Stimulated activated naive CD8-positive, alpha-beta T cell treated with anti-CD3 and anti-CD28 coated beads, Interleukin-15, Interleukin-2, amounts not matched to agents 100 ng/mL and 50 ng/mL, for 24 hours (primary cell): ENCODE measurements around the gene ILKAP.
A peak's percentile ranks its signal among the peaks of the same experiment; 100 is the strongest.

Experiments
- H3K27ac Mint-ChIP-seq: one replicate; pipeline ENCODE4 v1.8.0; 2021; ENCODE audit warnings: mild to moderate bottlenecking, mixed read lengths
- H3K27me3 Mint-ChIP-seq: one replicate; pipeline ENCODE4 v1.8.0; 2021; ENCODE audit warnings: mixed read lengths
- H3K36me3 Mint-ChIP-seq: one replicate; pipeline ENCODE4 v1.8.0; 2021; ENCODE audit warnings: low read depth, mixed read lengths
- H3K4me1 Mint-ChIP-seq: one replicate; pipeline ENCODE4 v1.8.0; 2021; ENCODE audit warnings: low read depth, mixed read lengths
- H3K4me3 Mint-ChIP-seq: one replicate; pipeline ENCODE4 v1.8.0; 2021; ENCODE audit warnings: mild to moderate bottlenecking, mixed read lengths
- H3K9me3 Mint-ChIP-seq: one replicate; pipeline ENCODE4 v1.8.0; 2021; ENCODE audit warnings: mixed read lengths

Gene ILKAP

GRCh38 chr2:238239863-238240756 lies 36.6 kb upstream of the ILKAP start, which contains the start of gene HES6:
Gene HES6, minus strand, starts transcription at chr2:238240038. Its CDS starts 133 bp downstream, at chr2:238239905.
- peak within 1 kb of the TSS; percentile 54 for H3K27ac Mint-ChIP-seq
- H3K9me3 Mint-ChIP-seq = no peaks in the 10 kb centered on the region
- H3K36me3 Mint-ChIP-seq = peaks cover 6% of the 10 kb centered on the region
- H3K27me3 Mint-ChIP-seq = peaks cover 39% of the 10 kb centered on the region
- H3K4me3 Mint-ChIP-seq = peak within 1 kb of the TSS; percentile 85
- H3K4me1 Mint-ChIP-seq = peaks cover 14% of the 10 kb centered on the region

GRCh38 chr2:238239543-238239862 lies 36.0 kb upstream of the ILKAP start:
- Mint-ChIP-seq H3K27ac (no peak overlapping the region), H3K27me3 (peaks cover 41% of the 10 kb centered on the region), H3K4me3 (peak overlapping the region; percentile 43), H3K9me3 (no peaks in the 10 kb centered on the region), H3K36me3 (peaks cover 3% of the 10 kb centered on the region), H3K4me1 (peaks cover 18% of the 10 kb centered on the region)

DNA sequence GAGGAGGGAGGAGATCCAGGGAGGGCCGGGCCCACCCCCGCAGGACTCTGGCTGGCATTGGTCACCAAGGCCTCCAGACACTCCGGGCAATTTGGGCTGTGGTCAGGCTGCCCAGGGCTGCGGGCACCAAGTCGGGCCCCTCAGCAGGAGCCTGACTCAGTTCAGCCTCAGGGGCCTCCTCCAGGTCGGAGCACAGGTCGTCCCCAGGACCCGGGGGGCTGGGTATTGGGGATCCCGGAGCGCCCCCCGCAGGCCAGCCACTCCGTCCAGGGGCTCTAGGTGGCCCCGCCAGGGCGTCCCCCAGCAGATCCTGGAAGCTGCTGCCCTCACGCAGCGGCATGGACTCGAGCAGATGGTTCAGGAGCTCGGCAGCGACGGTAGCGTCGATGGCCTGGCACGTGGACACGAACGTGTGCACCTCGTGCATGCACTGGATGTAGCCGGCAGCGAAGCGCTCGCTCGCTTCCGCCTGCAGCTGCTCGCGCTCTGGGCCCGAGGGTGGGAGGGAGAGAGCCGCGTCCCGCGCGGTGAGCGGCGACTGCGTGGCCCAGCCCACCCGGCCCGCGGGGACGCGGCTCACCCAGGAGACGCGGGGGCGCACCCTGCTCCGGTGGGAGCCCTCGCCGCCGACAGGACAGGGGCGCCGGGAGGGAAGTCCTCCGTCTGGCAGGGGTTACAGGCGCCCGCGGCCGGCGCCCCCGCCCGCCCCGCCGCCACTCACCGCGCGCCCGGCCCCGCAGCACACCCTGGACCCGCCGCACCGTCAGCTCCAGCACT lies 35.5 kb upstream of the ILKAP start:
- Mint-ChIP-seq H3K36me3 (no peaks in the 10 kb centered on the region), H3K9me3 (no peaks in the 10 kb centered on the region), H3K27me3 (peaks cover 41% of the 10 kb centered on the region)

DNA sequence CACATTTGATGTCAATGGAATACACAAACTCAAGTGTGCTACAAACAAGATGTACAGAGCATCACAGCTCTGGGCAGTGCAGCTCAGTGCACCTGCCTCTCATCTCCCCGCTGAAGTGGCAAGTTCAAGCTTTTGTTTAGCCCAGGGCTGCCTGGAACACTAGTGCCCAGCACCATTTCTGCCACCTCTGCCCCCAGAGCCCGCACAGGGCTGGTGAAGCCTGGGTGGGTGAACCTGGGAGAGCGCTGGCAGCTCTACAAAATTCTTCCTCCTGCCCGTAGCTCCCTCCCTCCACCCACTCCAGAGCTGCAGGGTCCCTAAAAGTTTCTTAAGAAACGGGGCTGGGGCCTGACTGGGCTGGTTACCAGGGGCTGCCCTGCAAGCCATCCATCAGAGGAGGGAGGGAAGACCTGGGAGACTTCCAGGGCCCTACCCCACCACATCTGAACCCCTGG lies 34.8 kb upstream of the ILKAP start:
- Mint-ChIP-seq H3K4me3 (peak overlapping the region; percentile 47), H3K27me3 (peaks cover 43% of the 10 kb centered on the region)

More for the DNA sequence above, 35.5 kb upstream of the ILKAP start:
- Mint-ChIP-seq H3K4me3 (peak overlapping the region; percentile 43), H3K4me1 (peaks cover 19% of the 10 kb centered on the region), H3K27ac (no peak overlapping the region)

DNA sequence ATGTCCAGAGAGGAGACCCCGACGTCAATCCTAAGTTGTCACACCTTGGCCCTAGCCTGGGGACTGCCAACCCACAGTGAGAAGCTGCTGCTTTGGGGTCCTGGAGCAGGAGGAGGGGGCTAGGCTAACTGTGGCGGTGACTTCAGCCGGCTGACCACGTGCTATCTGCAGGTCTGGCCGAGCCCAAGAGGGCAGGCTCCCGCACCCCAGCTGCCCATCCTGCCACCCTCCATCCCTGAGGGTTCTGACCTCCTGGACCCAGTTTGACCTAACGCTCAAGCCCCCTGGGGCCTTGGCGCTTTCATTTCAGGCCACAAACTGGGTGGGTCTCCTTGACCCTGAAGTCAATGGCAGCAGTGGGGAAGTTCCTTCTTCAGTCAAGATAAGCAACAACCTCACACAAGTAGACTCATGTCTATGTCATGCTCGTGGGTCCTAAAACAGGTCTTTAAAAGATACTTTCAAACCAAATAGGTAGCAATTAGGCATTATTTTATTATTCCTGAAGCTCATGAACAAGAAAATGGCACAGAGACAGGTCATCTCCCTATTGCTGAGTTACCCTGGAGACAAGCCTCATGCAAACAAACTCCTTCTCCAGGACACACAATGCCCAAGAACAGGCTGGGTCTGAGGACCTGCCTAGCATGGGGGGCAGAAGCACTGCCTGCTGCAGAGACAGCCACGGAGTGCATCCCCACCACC lies 34.1 kb upstream of the ILKAP start:
- no peaks in the 10 kb centered on the region for H3K36me3 Mint-ChIP-seq
- H3K4me1 Mint-ChIP-seq = peaks cover 19% of the 10 kb centered on the region
- no peaks in the 10 kb centered on the region for H3K9me3 Mint-ChIP-seq
- peaks cover 44% of the 10 kb centered on the region for H3K27me3 Mint-ChIP-seq
- no peak overlapping the region for H3K27ac Mint-ChIP-seq
- H3K4me3 Mint-ChIP-seq = peak overlapping the region; percentile 47

More for the DNA sequence above, 34.8 kb upstream of the ILKAP start:
- Mint-ChIP-seq H3K4me1 (peaks cover 19% of the 10 kb centered on the region), H3K36me3 (no peaks in the 10 kb centered on the region), H3K9me3 (no peaks in the 10 kb centered on the region), H3K27ac (no peak overlapping the region)

- Mint-ChIP-seq H3K9me3 (no peaks in the 10 kb centered on the region), H3K4me1 (peaks cover 17% of the 10 kb centered on the region), H3K4me3 (no peak overlapping the region), H3K27ac (no peak overlapping the region), H3K36me3 (no peaks in the 10 kb centered on the region), H3K27me3 (peaks cover 39% of the 10 kb centered on the region)
Observed at GRCh38 chr2:238236571-238236970, 33.1 kb upstream of the ILKAP start.

- H3K27me3 Mint-ChIP-seq = peaks cover 37% of the 10 kb centered on the region
- H3K4me3 Mint-ChIP-seq = no peak overlapping the region
- no peaks in the 10 kb centered on the region for H3K36me3 Mint-ChIP-seq
- H3K4me1 Mint-ChIP-seq = peaks cover 18% of the 10 kb centered on the region
- H3K27ac Mint-ChIP-seq = no peak overlapping the region
- no peaks in the 10 kb centered on the region for H3K9me3 Mint-ChIP-seq
Observed at GRCh38 chr2:238235856-238236255, 32.4 kb upstream of the ILKAP start.

- Mint-ChIP-seq H3K27me3 (peaks cover 37% of the 10 kb centered on the region), H3K27ac (no peak overlapping the region), H3K4me3 (peak overlapping the region; percentile 50), H3K4me1 (peaks cover 23% of the 10 kb centered on the region), H3K36me3 (no peaks in the 10 kb centered on the region), H3K9me3 (no peaks in the 10 kb centered on the region)
Observed at GRCh38 chr2:238235331-238235732, 31.8 kb upstream of the ILKAP start.

DNA sequence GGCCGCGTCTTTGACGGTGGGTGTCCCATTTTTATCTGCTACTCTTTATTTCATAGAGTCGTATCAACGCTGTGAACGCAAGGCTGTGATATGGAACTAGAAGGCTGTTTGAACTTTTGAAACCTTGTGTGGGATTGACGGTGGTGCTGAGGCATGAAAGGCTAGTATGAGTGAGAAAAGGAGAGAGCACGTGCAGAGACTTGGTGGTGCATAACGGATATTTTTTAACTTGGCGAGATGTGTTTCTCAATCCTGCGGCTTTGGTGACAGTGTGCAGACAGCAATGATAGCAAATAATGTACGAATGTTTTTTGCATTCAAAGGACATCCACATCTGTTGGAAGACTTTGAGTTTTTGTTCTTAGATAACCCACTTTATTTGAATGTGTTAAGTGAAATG lies 30.1 kb upstream of the ILKAP start:
- no peaks in the 10 kb centered on the region for H3K9me3 Mint-ChIP-seq

GRCh38 chr2:238231809-238232208 lies 28.3 kb upstream of the ILKAP start:
- H3K27ac Mint-ChIP-seq = peak overlapping the region; percentile 80
- no peaks in the 10 kb centered on the region for H3K9me3 Mint-ChIP-seq
- H3K36me3 Mint-ChIP-seq = peaks cover 2% of the 10 kb centered on the region
- peaks cover 17% of the 10 kb centered on the region for H3K27me3 Mint-ChIP-seq
- H3K4me3 Mint-ChIP-seq = peak overlapping the region; percentile 75
- peaks cover 29% of the 10 kb centered on the region for H3K4me1 Mint-ChIP-seq

More for the DNA sequence above, 30.1 kb upstream of the ILKAP start:
- Mint-ChIP-seq H3K4me3 (no peak overlapping the region), H3K27me3 (peaks cover 34% of the 10 kb centered on the region), H3K36me3 (no peaks in the 10 kb centered on the region), H3K4me1 (peaks cover 29% of the 10 kb centered on the region), H3K27ac (no peak overlapping the region)

GRCh38 chr2:238231251-238231793 lies 27.8 kb upstream of the ILKAP start:
- H3K4me1 Mint-ChIP-seq = peaks cover 29% of the 10 kb centered on the region
- H3K9me3 Mint-ChIP-seq = no peaks in the 10 kb centered on the region
- peak overlapping the region; percentile 75 for H3K4me3 Mint-ChIP-seq
- H3K27me3 Mint-ChIP-seq = peaks cover 17% of the 10 kb centered on the region
- H3K36me3 Mint-ChIP-seq = peaks cover 5% of the 10 kb centered on the region
- peak overlapping the region; percentile 80 for H3K27ac Mint-ChIP-seq

GRCh38 chr2:238230699-238231098 lies 27.2 kb upstream of the ILKAP start:
- H3K27ac Mint-ChIP-seq = peak overlapping the region; percentile 24
- no peaks in the 10 kb centered on the region for H3K9me3 Mint-ChIP-seq
- H3K27me3 Mint-ChIP-seq = peaks cover 11% of the 10 kb centered on the region
- peaks cover 29% of the 10 kb centered on the region for H3K4me1 Mint-ChIP-seq
- H3K36me3 Mint-ChIP-seq = peaks cover 6% of the 10 kb centered on the region
- peak overlapping the region; percentile 75 for H3K4me3 Mint-ChIP-seq

- Mint-ChIP-seq H3K9me3 (no peaks in the 10 kb centered on the region), H3K27me3 (peaks cover 3% of the 10 kb centered on the region), H3K27ac (no peak overlapping the region), H3K4me1 (peaks cover 20% of the 10 kb centered on the region), H3K4me3 (no peak overlapping the region), H3K36me3 (peaks cover 10% of the 10 kb centered on the region)
Observed at GRCh38 chr2:238228700-238229099, 25.2 kb upstream of the ILKAP start.

DNA sequence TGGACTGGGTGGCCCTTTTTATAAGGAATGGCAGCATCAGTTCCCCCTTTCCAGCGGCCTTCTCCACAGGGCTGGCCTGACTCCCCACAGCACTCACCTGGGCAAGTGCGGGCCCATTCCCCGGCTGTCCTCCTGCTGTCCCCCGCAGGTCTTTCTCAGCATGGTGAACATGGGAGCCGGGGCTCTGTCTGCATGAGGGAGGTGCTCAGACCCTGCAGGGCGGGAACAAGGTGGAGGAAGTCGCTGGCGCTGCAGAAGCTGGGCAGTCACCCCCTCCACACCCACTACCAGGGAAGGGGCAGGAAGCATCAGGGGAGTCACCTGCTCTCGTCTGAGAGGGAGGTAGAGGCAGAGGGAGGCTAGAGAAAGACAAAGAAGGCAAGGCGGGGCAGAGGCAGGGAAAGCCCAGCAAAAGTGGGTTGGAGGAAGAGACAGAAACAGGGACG lies 24.1 kb upstream of the ILKAP start:
- Mint-ChIP-seq H3K27me3 (no peaks in the 10 kb centered on the region), H3K36me3 (peaks cover 10% of the 10 kb centered on the region), H3K9me3 (no peaks in the 10 kb centered on the region), H3K4me1 (peaks cover 20% of the 10 kb centered on the region), H3K27ac (no peak overlapping the region), H3K4me3 (no peak overlapping the region)
